Fibroblast of villous mesenchyme (primary cell): Measurements from ENCODE around the gene CCDC121. TPM values are rescaled to one million over a fixed set of nuclear protein-coding genes. Genes with fewer than 3 reads are reported as not detected.
A peak's percentile ranks its signal among the peaks of the same experiment; 100 is the strongest.

Experiments used
- DNase-seq: peaks from one replicate; pipeline ENCODE4 v3.0.0-alpha.2; 2010; ENCODE audit warnings: low read depth
- H3K4me3 ChIP-seq: 2 replicates; pipeline ENCODE4 v1.5.1; 2011; ENCODE audit warnings: low read depth, mild to moderate bottlenecking, low read length
- CTCF ChIP-seq: IDR thresholded peaks from 2 replicates; pipeline ENCODE4 v1.5.1; 2012; ENCODE audit warnings: low read depth, mild to moderate bottlenecking, low read length; ENCODE audit not compliant: insufficient read depth
- small RNA-seq: library from RNA; depleted of rRNA; stranded (forward); fragments of <200 nt; gene quantifications from one replicate; pipeline ENCODE3, GENCODE V24; 2012
- total RNA-seq: library from RNA; depleted of rRNA; stranded (reverse); fragments of >200 nt; gene quantifications from 2 replicates; pipeline ENCODE4 v1.2.3, GENCODE V29; 2012

Gene CCDC121
- total RNA-seq, 1 donor, result 1.3 TPM

DNA sequence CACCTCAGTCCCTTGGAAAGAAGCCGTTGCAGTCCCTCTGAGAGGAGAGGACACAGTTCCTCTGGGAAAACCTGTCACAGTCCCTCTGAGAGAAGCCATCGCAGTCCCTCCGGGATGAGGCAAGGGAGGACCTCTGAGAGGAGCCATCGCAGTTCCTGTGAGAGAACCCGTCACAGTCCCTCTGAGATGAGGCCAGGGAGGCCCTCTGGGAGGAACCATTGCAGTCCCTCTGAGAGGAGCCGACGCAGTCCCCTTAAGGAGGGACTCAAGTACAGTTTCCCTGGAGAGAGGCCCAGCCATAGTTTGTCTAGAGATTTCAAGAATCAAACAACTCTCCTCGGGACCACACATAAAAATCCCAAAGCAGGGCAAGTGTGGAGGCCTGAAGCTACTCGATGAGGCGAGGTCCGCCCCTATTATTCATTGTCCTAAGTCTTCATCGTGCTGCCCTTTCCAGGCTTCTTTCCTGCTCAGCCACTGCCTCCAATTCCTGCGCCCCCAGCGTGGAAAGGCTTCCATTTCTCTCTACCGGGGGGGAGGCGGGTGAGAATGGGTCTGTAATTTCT, 46.6 kb downstream of the CCDC121 start:
- H3K4me3 ChIP-seq, result peak overlapping the region; percentile 95
- no peak for TF ChIP-seq CTCF
- DNase-seq, result no peak

- DNase-seq, result no peak
- TF ChIP-seq CTCF, result no peak
- no peak overlapping the region for H3K4me3 ChIP-seq
Observed at GRCh38 chr2:27581417-27582128, 47.2 kb downstream of the CCDC121 start.

Small RNA genes within 50 kb of the gene (small RNA-seq; reads per million reads assigned to genes)
- gene RF00340, result not detected

Other genes starting within 250 kb of the CCDC121 start
- 11.7 and 11.9 TPM in 2 replicates for gene ZNF513, start 248.3 kb downstream of the CCDC121 start, total RNA-seq
- 60.6 and 63.9 TPM in 2 replicates for gene PPM1G, start 219.4 kb downstream of the CCDC121 start, total RNA-seq
- gene NRBP1, start 200.4 kb downstream of the CCDC121 start, total RNA-seq, result 110 and 125 TPM in 2 replicates
- not detected in 2 replicates for gene KRTCAP3, start 186.6 kb downstream of the CCDC121 start, total RNA-seq
- 18.0 and 18.1 TPM in 2 replicates for gene IFT172, start 139.3 kb downstream of the CCDC121 start, total RNA-seq
- 8.6 and 11.6 TPM in 2 replicates for gene FNDC4, start 133.8 kb downstream of the CCDC121 start, total RNA-seq
- gene GCKR, start 132.2 kb downstream of the CCDC121 start, total RNA-seq, result 0.32 TPM in 1 of 2 replicates, not detected in the other
- gene ZNF512, start 46.0 kb downstream of the CCDC121 start, total RNA-seq, result 23.2 and 33.2 TPM in 2 replicates
- 34.5 and 35.0 TPM in 2 replicates for gene GPN1, start within 50 bp of the CCDC121 start, total RNA-seq
- 36.1 and 38.4 TPM in 2 replicates for gene SUPT7L, start 34.6 kb upstream of the CCDC121 start, total RNA-seq
- gene SLC4A1AP, start 34.9 kb upstream of the CCDC121 start, total RNA-seq, result 28.7 and 31.1 TPM in 2 replicates
- gene MRPL33, start 142.7 kb upstream of the CCDC121 start, total RNA-seq, result 112 and 119 TPM in 2 replicates